ENCODE data around the gene PLA2G4C. TPM values are rescaled to one million over a fixed set of nuclear protein-coding genes. Genes with fewer than 3 reads are reported as not detected.

PLA2G4C gene
- total RNA-seq, 4 donors from 2014 or later: 1.2 to 9.5 (median 8.3) TPM

GRCh38 chr19:48120505-48120904 lies 9.9 kb upstream of the PLA2G4C start:
- Histone ChIP-seq H3K9me3 (no peaks in the 10 kb centered on the region), H3K4me1 (no peaks in the 10 kb centered on the region), H3K27me3 (no peaks in the 10 kb centered on the region), H3K27ac (no peak overlapping the region), H3K4me3 (no peak overlapping the region), H3K36me3 (peaks cover 0 to 4% (median 0%) of the 10 kb centered on the region in 4 donors)
- intact Hi-C loops (cut with DNase I; ENCODE audit: low total_unique reads): no loop called here
- DNase-seq: no peak
- TF ChIP-seq POLR2AphosphoS5 (IDR thresholded peaks at IDR 0.05) (no peak), POLR2A (IDR thresholded peaks at IDR 0.05) (no peak), EP300 (IDR thresholded peaks at IDR 0.05; ENCODE audit: low read depth) (no peak)
- WGBS, 2 donors (ENCODE audit: low coverage in 1 of 2): 98 to 100% methylated on average over 2 of the region's 2 CpGs
- in situ Hi-C loops (cut with MboI; ENCODE audit: low pct_ligation_motif_present in 1 of 4, low pct_unique_long_range_greater_than_20kb in 1 of 4, low sequenced_read_pairs in 3 of 4): no loop called here

- Histone ChIP-seq H3K27ac (no peak overlapping the region), H3K36me3 (peaks cover 0 to 4% (median 0%) of the 10 kb centered on the region in 4 donors), H3K4me1 (no peaks in the 10 kb centered on the region), H3K9me3 (no peaks in the 10 kb centered on the region), H3K4me3 (no peak overlapping the region), H3K27me3 (no peaks in the 10 kb centered on the region)
- in situ Hi-C loops (cut with MboI; ENCODE audit: low pct_ligation_motif_present in 1 of 4, low pct_unique_long_range_greater_than_20kb in 1 of 4, low sequenced_read_pairs in 3 of 4): no loop called here
- 84 to 100% methylated on average over 4 to 11 of the region's 11 CpGs for WGBS, 2 donors (ENCODE audit: low coverage in 1 of 2)
- intact Hi-C loops (cut with DNase I; ENCODE audit: low total_unique reads): no loop called here
- TF ChIP-seq POLR2AphosphoS5 (IDR thresholded peaks at IDR 0.05) (no peak), CTCF (IDR thresholded peaks at IDR 0.05) (no peak), EP300 (IDR thresholded peaks at IDR 0.05; ENCODE audit: low read depth) (no peak)
- no peak for DNase-seq
Observed at GRCh38 chr19:48118131-48118517, 7.5 kb upstream of the PLA2G4C start.

- DNase-seq: no peak
- Histone ChIP-seq H3K27me3 (no peaks in the 10 kb centered on the region), H3K27ac (no peak overlapping the region), H3K36me3 (peaks cover 0 to 4% (median 0%) of the 10 kb centered on the region in 4 donors), H3K4me1 (no peaks in the 10 kb centered on the region), H3K4me3 (no peak overlapping the region), H3K9me3 (no peaks in the 10 kb centered on the region)
- intact Hi-C loops (cut with DNase I; ENCODE audit: low total_unique reads): no loop called here
- in situ Hi-C loops (cut with MboI; ENCODE audit: low pct_ligation_motif_present in 1 of 4, low pct_unique_long_range_greater_than_20kb in 1 of 4, low sequenced_read_pairs in 3 of 4): no loop called here
- WGBS, 2 donors (ENCODE audit: low coverage in 1 of 2): 88 to 90% methylated on average over 2 to 12 of the region's 12 CpGs
- no peak for TF ChIP-seq POLR2A (IDR thresholded peaks at IDR 0.05)
- TF ChIP-seq EP300 (IDR thresholded peaks at IDR 0.05; ENCODE audit: low read depth): no peak
- no peak for TF ChIP-seq CTCF (IDR thresholded peaks at IDR 0.05)
- TF ChIP-seq POLR2AphosphoS5 (IDR thresholded peaks at IDR 0.05): no peak
Observed at GRCh38 chr19:48117515-48118130, 7.0 kb upstream of the PLA2G4C start.

- TF ChIP-seq CTCF (IDR thresholded peaks at IDR 0.05): no peak
- TF ChIP-seq POLR2A (IDR thresholded peaks at IDR 0.05): no peak
- TF ChIP-seq EP300 (IDR thresholded peaks at IDR 0.05; ENCODE audit: low read depth): no peak
- TF ChIP-seq POLR2AphosphoS5 (IDR thresholded peaks at IDR 0.05): no peak
Observed at GRCh38 chr19:48113190-48113917, 2.7 kb upstream of the PLA2G4C start.

More at GRCh38 chr19:48113190-48113917, 2.7 kb upstream of the PLA2G4C start:
- in situ Hi-C loops (cut with MboI; ENCODE audit: low pct_ligation_motif_present in 1 of 4, low pct_unique_long_range_greater_than_20kb in 1 of 4, low sequenced_read_pairs in 3 of 4) (no loop called here), intact Hi-C loops (cut with DNase I; ENCODE audit: low total_unique reads) (no loop called here)
- H3K27me3 ChIP-seq: no peaks in the 10 kb centered on the region
- H3K4me3 ChIP-seq: no peak overlapping the region
- H3K27ac ChIP-seq: no peak overlapping the region
- peaks cover 0 to 4% (median 0%) of the 10 kb centered on the region in 4 donors for H3K36me3 ChIP-seq
- DNase-seq: no peak
- H3K4me1 ChIP-seq: peaks cover 0 to 16% (median 9%) of the 10 kb centered on the region in 4 donors
- H3K9me3 ChIP-seq: no peaks in the 10 kb centered on the region
- WGBS, 2 donors (ENCODE audit: low coverage in 1 of 2): 86 to 100% methylated on average over 2 to 16 of the region's 16 CpGs
